ENCODE measurements around the gene ZNF316.

DNA sequence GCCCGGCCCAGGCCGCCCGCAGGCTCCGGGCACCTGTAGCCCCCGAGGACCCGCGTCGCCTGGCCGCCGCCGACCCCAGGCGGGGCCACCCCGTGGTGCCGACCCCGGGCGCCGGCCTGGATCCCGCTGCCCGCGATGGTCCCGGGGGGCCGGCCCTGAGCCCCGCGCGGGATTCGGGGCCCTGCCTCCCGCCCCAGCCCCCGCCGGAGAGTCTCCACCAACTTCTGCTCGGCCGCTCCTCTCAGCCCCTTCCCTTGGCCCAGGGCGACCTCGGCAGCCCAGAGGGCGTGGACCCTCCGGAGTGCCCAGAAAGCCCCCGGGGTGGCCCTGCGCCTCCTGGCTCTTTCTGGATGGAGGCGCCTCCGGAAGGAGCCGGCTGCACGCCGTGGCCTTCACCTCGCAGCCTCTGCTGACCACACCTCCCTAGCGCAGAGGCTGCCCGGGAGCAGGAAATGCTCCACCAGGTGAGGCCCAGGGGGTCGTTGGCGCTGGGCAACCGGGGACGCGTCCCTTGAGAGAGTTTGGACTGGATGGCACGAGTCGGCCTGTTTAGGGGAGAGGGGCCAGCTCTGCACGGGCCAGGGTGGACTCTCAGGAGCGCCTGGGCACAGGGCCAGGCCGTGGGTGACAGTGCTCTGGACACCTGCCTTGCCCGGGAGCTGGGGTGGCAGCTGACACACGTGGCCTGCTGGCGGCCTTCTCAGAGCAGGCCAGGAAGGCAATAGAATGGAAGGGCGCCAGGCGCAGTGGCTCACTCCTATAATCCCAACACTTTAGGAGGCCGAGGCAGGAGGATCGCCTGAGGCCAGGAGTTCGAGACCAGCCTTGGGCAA, 21.2 kb upstream of the ZNF316 start:
- TF ChIP-seq, protein P1, sequence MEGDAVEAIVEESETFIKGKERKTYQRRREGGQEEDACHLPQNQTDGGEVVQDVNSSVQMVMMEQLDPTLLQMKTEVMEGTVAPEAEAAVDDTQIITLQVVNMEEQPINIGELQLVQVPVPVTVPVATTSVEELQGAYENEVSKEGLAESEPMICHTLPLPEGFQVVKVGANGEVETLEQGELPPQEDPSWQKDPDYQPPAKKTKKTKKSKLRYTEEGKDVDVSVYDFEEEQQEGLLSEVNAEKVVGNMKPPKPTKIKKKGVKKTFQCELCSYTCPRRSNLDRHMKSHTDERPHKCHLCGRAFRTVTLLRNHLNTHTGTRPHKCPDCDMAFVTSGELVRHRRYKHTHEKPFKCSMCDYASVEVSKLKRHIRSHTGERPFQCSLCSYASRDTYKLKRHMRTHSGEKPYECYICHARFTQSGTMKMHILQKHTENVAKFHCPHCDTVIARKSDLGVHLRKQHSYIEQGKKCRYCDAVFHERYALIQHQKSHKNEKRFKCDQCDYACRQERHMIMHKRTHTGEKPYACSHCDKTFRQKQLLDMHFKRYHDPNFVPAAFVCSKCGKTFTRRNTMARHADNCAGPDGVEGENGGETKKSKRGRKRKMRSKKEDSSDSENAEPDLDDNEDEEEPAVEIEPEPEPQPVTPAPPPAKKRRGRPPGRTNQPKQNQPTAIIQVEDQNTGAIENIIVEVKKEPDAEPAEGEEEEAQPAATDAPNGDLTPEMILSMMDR (IDR thresholded peaks at IDR 0.05) = no peak
- no peak for TF ChIP-seq YY1 (IDR thresholded peaks at IDR 0.05; ENCODE audit: low read depth)
- TF ChIP-seq, protein P2, sequence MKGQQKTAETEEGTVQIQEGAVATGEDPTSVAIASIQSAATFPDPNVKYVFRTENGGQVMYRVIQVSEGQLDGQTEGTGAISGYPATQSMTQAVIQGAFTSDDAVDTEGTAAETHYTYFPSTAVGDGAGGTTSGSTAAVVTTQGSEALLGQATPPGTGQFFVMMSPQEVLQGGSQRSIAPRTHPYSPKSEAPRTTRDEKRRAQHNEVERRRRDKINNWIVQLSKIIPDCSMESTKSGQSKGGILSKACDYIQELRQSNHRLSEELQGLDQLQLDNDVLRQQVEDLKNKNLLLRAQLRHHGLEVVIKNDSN (IDR thresholded peaks at IDR 0.05; ENCODE audit: borderline replicate concordance, low read depth) = no peak
- TF ChIP-seq, protein P3, sequence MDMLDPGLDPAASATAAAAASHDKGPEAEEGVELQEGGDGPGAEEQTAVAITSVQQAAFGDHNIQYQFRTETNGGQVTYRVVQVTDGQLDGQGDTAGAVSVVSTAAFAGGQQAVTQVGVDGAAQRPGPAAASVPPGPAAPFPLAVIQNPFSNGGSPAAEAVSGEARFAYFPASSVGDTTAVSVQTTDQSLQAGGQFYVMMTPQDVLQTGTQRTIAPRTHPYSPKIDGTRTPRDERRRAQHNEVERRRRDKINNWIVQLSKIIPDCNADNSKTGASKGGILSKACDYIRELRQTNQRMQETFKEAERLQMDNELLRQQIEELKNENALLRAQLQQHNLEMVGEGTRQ (IDR thresholded peaks at IDR 0.05; ENCODE audit: borderline replicate concordance, low read depth, low read length) = no peak
- peak; percentile 99 for TF ChIP-seq MXI1 (IDR thresholded peaks at IDR 0.05; ENCODE audit: low read depth, low read length)
- TF ChIP-seq FOXM1 (IDR thresholded peaks at IDR 0.05; ENCODE audit: low read depth) = no peak
- no peak for TF ChIP-seq EP300 (IDR thresholded peaks at IDR 0.05; ENCODE audit: borderline replicate concordance in 1 of 2, low read depth in 1 of 2, low read length in 1 of 2)
- TF ChIP-seq TEAD4 (IDR thresholded peaks at IDR 0.05; ENCODE audit: borderline replicate concordance, insufficient read depth) = no peak
- TF ChIP-seq, protein P4, sequence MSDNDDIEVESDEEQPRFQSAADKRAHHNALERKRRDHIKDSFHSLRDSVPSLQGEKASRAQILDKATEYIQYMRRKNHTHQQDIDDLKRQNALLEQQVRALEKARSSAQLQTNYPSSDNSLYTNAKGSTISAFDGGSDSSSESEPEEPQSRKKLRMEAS (IDR thresholded peaks at IDR 0.05; ENCODE audit: low read depth) = peak; percentile 45; the same call in 1 of the 2 replicates
- TF ChIP-seq TCF12 (IDR thresholded peaks at IDR 0.05) = no peak
